Stimulated activated naive CD8-positive, alpha-beta T cell treated with anti-CD3 and anti-CD28 coated beads, Interleukin-15, amount 100 ng/mL, for 72 hours (primary cell): ENCODE data around the gene CNDP1.
A peak's percentile ranks its signal among the peaks of the same experiment; 100 is the strongest.

Experiments
- ATAC-seq: fragments of 150-1000 bp; cut with Tn5 transposase; 2 replicates; pipeline ENCODE4 v1.10.0; 2021; ENCODE audit warnings: mild to moderate bottlenecking, moderate library complexity
- DNase-seq, 2 donors: peaks; one replicate each; pipeline ENCODE4 v3.0.0; 2021 to 2022
- H3K27ac Mint-ChIP-seq, 2 donors: one replicate each; pipeline ENCODE4 v1.8.0; 2022; ENCODE audit warnings: mild to moderate bottlenecking in 2 of 2, mixed read lengths in 2 of 2, moderate library complexity in 2 of 2
- H3K27me3 Mint-ChIP-seq: one replicate; pipeline ENCODE4 v1.8.0; 2022; ENCODE audit warnings: mixed read lengths
- H3K4me1 Mint-ChIP-seq: one replicate; pipeline ENCODE4 v1.8.0; 2022; ENCODE audit warnings: mild to moderate bottlenecking, mixed read lengths
- H3K4me3 Mint-ChIP-seq, 2 donors: one replicate each; pipeline ENCODE4 v1.8.0; 2022; ENCODE audit warnings: mild to moderate bottlenecking in 2 of 2, mixed read lengths in 2 of 2, moderate library complexity in 1 of 2
- H3K9me3 Mint-ChIP-seq, 2 donors: one replicate each; pipeline ENCODE4 v1.8.0; 2022; ENCODE audit warnings: mixed read lengths in 2 of 2

Gene CNDP1

DNA sequence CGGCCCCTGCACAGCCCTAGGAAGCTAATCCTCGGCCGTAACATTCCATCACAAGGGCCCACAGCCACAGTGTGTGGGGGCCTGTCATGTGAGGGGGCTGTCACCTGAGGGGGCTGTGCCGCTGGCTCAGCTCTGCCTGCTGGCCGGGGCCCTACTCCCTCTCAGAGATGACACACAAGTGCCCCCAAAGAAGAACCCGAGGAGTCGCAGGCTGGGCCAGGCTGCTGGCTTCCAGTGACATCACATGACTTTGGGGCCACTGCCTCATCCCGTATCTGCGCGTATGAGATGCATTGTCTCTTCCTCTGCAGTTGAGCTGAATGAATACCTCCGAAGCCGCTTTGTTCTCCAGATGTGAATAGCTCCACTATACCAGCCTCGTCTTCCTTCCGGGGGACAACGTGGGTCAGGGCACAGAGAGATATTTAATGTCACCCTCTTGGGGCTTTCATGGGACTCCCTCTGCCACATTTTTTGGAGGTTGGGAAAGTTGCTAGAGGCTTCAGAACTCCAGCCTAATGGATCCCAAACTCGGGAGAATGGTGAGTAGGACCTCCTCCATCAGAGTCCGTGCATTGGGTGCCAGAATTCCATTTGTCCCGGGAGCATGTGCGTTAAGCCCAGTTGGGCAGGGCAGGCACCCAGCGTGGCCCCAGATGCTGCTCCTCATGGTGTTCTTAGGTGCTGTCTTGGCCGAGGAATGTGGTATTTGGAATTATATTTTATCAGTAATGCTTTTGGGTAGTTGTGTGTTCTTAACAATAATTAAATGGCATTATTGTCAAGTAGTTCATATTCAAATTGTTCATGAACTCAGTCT is at the start of gene CNDP1:
Gene CNDP1, plus strand, starts transcription at position 351 of the 820 bp plus-strand sequence. Its CDS starts 168 bp downstream, at position 519.
- Mint-ChIP-seq H3K9me3 (no peaks in the 10 kb centered on the region), H3K27ac (no peak within 1 kb of the TSS), H3K4me1 (no peaks in the 10 kb centered on the region), H3K27me3 (peaks cover 10% of the 10 kb centered on the region), H3K4me3 (no peak within 1 kb of the TSS)
- DNase-seq (no peak), ATAC-seq (no peak)

DNA sequence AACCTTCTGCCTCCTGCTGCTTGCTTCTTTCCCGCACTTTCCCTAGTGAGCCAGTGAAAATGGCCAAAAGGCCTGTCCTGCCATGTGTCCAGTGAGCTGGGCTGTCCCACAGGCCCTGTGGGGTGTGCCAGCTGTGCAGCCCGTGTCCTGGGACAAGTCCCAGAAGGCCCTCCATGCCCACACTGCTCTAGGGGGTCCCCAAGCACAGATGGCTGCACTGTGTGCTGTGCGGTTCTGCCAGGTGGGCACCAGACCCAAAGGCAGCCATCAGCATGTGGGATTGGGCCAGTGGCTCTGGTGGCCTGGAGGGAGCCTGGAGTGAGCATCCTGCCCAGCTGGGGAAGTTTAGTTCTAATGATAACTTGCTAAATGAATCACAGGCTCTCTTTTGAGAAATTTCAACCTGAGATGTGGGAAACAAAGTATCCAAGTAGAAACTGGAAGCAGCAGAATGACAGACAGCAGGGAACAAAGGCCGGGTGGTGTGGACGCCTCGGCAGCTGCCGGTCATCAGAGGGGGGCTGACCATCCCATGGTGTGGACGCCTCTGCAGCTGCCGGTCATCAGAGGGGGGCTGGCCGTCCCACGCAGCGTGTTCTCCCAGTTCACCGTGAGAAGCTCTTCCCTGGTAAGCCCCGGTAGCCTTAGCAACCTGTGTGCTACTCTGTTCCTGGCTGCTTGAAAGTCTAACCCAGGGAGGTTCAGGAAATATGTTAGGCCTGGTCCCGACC is 48.0 kb upstream of the CNDP1 start:
- Mint-ChIP-seq H3K4me1 (peaks cover 18% of the 10 kb centered on the region), H3K27ac (peak overlapping the region; percentile 63 to 69), H3K9me3 (no peaks in the 10 kb centered on the region), H3K4me3 (peak overlapping the region in 1 of 2 donors; percentile 12), H3K27me3 (no peaks in the 10 kb centered on the region)
- no peak for DNase-seq
- ATAC-seq, result no peak

DNA sequence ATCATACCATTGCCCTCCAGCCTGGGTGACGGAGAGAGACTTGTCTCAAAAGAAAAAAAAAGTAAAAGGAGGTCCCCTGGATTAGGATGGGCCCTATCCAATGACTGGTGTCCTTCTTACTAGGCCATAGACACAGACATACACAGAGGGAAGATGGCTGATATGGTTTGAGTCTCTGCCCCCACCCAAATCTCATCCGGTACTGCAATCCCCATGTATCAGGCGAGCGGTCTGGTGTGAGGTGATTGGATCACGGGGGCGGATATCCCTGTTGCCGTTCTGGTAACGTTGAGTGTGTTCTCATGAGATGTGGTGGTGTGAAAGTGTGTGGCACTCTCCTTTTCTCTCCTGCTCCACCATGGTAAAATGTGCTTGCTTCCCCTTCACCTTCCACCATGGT is 45.9 kb upstream of the CNDP1 start:
- no peak for ATAC-seq
- H3K27ac Mint-ChIP-seq, result no peak overlapping the region

GRCh38 chr18:74488864-74489263 is 45.4 kb upstream of the CNDP1 start:
- H3K27me3 Mint-ChIP-seq, result no peaks in the 10 kb centered on the region
- ATAC-seq (no peak), DNase-seq (no peak)
- H3K4me1 Mint-ChIP-seq, result peaks cover 23% of the 10 kb centered on the region
- no peaks in the 10 kb centered on the region for H3K9me3 Mint-ChIP-seq
- H3K4me3 Mint-ChIP-seq, result no peak overlapping the region
- no peak overlapping the region for H3K27ac Mint-ChIP-seq

More for the DNA sequence above, 45.9 kb upstream of the CNDP1 start:
- Mint-ChIP-seq H3K4me1 (peaks cover 18% of the 10 kb centered on the region), H3K4me3 (no peak overlapping the region), H3K9me3 (no peaks in the 10 kb centered on the region), H3K27me3 (no peaks in the 10 kb centered on the region)
- no peak for DNase-seq

- H3K27ac Mint-ChIP-seq, result no peak overlapping the region
- ATAC-seq (no peak), DNase-seq (no peak)
- no peaks in the 10 kb centered on the region for H3K9me3 Mint-ChIP-seq
- H3K27me3 Mint-ChIP-seq, result no peaks in the 10 kb centered on the region
- no peak overlapping the region for H3K4me3 Mint-ChIP-seq
- H3K4me1 Mint-ChIP-seq, result peaks cover 20% of the 10 kb centered on the region
These were observed 44.6 kb upstream of the CNDP1 start for GRCh38 chr18:74489676-74490075.

- ATAC-seq (no peak), DNase-seq (no peak)
- H3K4me3 Mint-ChIP-seq, result no peak overlapping the region
- no peaks in the 10 kb centered on the region for H3K9me3 Mint-ChIP-seq
- H3K27me3 Mint-ChIP-seq, result no peaks in the 10 kb centered on the region
- peaks cover 12% of the 10 kb centered on the region for H3K4me1 Mint-ChIP-seq
- no peak overlapping the region for H3K27ac Mint-ChIP-seq
These were observed 42.0 kb upstream of the CNDP1 start for GRCh38 chr18:74492259-74492658.

DNA sequence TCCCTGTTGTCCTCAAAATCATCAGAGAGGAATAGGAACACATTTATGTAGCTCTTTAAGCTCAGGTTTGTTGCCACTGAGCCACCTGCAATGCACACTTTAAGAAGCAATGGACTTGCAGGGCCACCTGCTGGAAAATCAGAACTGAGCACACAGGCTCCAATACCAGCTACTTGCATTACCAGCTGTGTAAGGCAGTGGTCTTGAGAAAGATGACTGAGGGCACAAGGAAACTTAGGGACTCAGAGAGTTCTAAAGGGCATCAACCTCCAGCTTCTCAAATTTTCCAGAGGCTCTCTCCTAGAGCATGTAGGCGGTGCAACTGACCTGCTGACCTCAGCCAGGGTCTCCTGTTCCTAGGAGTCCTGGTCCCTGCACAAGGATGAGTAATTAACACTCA is 40.6 kb upstream of the CNDP1 start:
- Mint-ChIP-seq H3K27ac (no peak overlapping the region), H3K4me3 (no peak overlapping the region), H3K27me3 (no peaks in the 10 kb centered on the region), H3K4me1 (peaks cover 26% of the 10 kb centered on the region), H3K9me3 (no peaks in the 10 kb centered on the region)
- DNase-seq (peak; percentile 40 to 69), ATAC-seq (peak; percentile 52)

DNA sequence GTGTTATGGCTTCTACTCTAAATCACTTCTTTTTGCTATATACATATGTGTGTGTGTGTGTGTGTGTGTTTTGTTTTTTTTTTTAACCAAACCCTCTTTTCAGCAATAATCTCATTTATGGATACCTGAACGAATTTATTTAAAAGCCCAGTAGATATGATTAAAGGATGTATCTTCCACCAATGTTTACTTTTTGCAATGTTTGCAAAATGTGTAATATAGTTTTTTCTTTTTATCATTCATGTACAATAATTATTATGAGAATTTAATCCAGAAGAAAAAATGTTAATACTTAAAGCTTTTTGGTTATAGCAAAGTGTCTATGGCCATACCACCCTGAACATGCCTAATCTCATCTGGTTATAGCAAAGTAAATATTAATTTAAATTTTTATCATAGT is 39.8 kb upstream of the CNDP1 start:
- H3K4me3 Mint-ChIP-seq, result peak overlapping the region in 1 of 2 donors; percentile 61
- no peak for ATAC-seq

DNA sequence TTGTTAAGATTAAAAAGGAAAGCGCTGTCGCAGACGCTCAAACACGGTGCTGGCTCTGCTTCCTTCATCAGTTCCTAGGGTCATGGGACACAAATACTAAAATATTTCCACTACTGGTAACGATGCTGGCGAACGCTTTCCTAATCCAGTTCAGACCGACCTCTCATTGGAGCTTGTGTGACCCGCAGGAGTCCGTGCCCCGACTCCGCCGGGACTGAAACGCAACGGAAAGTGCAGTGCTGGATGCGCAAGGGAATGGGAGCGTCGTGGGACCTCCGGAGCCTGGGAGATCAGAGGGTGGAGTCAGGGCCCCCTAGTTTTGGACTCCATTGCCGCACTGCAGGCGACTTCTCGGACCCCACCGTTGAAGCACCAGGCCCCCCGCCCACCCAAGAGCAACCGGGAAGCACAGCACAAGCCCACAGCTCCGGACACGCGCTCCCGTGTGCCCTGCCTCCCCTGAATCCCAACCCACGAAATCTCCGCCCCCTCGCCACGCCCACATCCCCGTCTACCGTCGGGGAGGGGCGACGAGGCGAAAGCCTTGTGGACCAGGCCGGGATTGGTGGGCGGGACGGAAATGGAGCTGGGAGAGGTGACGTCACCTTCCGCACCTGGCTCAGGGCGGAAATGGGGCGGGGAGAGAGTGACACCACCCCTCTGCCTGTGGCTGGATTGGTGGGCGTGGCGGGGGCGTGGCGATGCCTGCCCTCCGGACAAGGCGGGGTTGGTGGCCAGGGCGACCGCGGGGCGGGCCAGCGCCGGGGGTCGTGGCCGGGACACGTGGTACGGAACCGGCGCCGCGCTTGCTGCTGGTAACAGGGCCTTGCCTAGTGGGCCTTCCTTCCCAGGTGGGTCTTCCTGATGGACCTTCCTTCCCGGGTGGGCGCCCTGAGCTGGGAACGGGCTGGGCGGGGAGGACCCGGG is 38.5 kb upstream of the CNDP1 start, which contains the start of gene CNDP2:
Gene CNDP2, plus strand, starts transcription at position 783 of the 927 bp plus-strand sequence. CDS start 3,611 bp downstream, outside the sequence.
- DNase-seq, result peak; percentile 97 to 99
- Mint-ChIP-seq H3K9me3 (no peaks in the 10 kb centered on the region), H3K27me3 (no peaks in the 10 kb centered on the region), H3K27ac (peak within 1 kb of the TSS; percentile 90 to 92), H3K4me3 (peak within 1 kb of the TSS; percentile 87 to 90), H3K4me1 (peaks cover 43% of the 10 kb centered on the region)
- peak; percentile 76 for ATAC-seq

More for the DNA sequence above, 39.8 kb upstream of the CNDP1 start:
- Mint-ChIP-seq H3K9me3 (no peaks in the 10 kb centered on the region), H3K27me3 (no peaks in the 10 kb centered on the region), H3K27ac (no peak overlapping the region), H3K4me1 (peaks cover 34% of the 10 kb centered on the region)
- DNase-seq, result no peak

DNA sequence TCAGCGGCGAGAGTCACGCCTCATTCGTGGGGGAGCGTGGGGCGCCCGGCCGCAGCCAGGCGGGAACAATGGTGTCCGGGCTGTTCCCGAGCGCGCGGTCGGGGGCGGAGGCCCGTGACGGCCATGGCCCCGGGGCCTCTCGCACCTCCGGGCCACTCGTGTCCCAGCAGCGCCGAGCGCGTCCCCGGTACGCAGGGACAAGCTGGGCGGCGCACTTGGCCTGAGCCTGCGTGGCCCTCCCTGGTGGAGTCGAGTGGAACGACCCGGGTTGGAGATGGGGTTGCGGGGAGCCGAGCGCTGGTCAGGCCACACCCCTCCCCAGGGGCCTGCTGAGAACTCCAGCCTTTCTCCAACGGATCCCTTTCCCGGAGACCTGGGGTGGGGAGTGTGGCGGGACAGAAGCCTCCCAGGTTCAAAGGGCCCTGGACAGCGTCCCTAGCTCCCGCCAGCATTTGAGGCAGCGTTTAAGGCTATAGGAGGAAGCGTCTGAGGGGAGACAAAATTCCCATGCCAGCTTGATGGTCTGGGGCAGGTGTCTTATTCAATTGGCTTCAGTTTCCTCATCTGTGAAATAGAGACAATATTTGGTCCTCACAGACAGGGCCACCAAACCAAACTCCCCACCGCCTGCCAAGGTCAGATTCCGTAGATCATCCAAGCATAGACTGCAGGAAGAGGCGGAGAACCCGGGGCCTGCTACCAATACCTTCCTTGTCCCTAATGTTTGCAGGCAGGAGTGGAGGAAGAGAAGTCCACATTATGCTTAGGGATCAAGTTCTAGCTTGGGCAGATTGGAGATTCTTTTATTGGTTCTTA is 37.6 kb upstream of the CNDP1 start:
- Mint-ChIP-seq H3K9me3 (no peaks in the 10 kb centered on the region), H3K4me1 (peaks cover 50% of the 10 kb centered on the region), H3K27me3 (no peaks in the 10 kb centered on the region), H3K4me3 (peak overlapping the region; percentile 87 to 90), H3K27ac (peak overlapping the region; percentile 90 to 92)
- peak; percentile 45 for ATAC-seq
- DNase-seq, result peak; percentile 50 to 67

GRCh38 chr18:74497324-74497676 is 37.0 kb upstream of the CNDP1 start:
- peak overlapping the region; percentile 87 to 90 for H3K4me3 Mint-ChIP-seq
- H3K27ac Mint-ChIP-seq, result peak overlapping the region; percentile 90 to 92
- DNase-seq (no peak), ATAC-seq (no peak)
- H3K27me3 Mint-ChIP-seq, result no peaks in the 10 kb centered on the region
- peaks cover 50% of the 10 kb centered on the region for H3K4me1 Mint-ChIP-seq
- H3K9me3 Mint-ChIP-seq, result no peaks in the 10 kb centered on the region

DNA sequence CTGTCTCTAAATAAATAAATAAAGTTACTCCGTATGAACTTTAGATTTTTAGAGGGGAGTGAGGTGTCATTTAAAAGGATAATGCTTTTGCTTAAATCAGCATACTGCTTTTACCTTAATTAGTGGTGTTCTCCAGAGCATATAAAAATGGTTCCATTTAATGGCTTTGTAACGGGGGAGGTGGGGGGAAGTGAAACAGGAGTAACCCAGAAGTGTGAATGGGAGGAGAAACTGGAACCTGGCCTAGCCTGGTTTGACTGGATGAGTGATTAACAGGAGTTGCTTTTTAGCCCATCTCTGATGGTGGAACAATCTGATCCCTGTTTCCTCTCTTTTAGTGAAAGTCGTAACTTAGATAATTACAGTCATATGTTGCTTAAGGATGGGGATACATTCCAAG is 36.5 kb upstream of the CNDP1 start:
- Mint-ChIP-seq H3K4me1 (peaks cover 50% of the 10 kb centered on the region), H3K27me3 (no peaks in the 10 kb centered on the region)

DNA sequence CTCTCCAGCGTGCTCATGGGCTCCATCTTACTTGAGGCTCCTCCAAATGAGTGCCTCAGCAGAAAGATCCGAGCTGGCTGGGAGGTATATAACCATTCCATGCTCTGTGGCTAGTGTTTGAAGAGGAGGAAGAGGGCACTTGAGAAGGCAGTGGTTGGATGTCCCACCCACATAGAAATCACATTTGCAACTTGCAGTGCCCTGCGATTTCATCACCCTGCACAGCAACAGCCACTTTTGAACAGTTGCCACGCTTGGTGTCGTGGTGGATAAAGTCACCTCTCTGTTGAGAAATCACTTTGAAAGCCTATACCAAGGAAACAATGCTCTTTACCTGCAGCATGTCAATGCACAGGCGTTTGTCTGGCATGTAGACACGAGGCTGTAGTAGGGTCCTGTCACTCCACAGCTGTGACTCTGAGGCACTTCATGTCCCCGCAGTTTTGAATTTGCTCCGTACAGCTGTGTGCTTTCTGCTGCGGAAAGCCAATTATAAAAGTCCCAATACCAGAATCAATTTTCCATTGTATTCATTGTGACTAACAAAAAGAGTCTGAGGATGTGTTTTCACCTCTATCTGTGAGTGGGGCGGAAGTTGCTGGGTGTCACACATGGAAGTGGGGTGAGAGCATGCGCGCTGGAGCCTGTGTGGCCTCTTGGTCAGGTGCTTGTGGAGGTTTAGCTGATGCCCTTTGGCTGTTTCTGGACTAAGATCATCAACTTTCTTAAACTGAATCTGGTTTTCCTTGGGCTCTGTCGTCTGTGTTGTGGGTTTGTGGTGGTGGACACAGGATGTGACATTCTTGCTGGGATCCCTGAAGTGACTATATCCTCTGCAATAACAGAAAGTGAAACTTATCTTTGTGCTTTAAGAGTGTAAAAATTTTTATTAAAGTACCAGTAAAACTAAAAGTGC is 35.3 kb upstream of the CNDP1 start:
- H3K27me3 Mint-ChIP-seq, result no peaks in the 10 kb centered on the region
- no peaks in the 10 kb centered on the region for H3K9me3 Mint-ChIP-seq
- H3K4me1 Mint-ChIP-seq, result peaks cover 45% of the 10 kb centered on the region
- H3K4me3 Mint-ChIP-seq, result peak overlapping the region; percentile 87 to 90
- ATAC-seq, result peak; percentile 76
- peak overlapping the region; percentile 98 to 99 for H3K27ac Mint-ChIP-seq
- peak; percentile 64 to 88 for DNase-seq

More for the DNA sequence above, 36.5 kb upstream of the CNDP1 start:
- Mint-ChIP-seq H3K27ac (peak overlapping the region in 1 of 2 donors; percentile 92), H3K4me3 (peak overlapping the region; percentile 87 to 90), H3K9me3 (no peaks in the 10 kb centered on the region)
- no peak for DNase-seq
- ATAC-seq, result no peak
